ENCODE measurements around the gene CIRBP. TPM values are rescaled to one million over a fixed set of nuclear protein-coding genes. Genes with fewer than 3 reads are reported as not detected.

The CIRBP gene
- total and polyA plus RNA-seq, 2 of the 13 experiments (the other 11 are each of a cell fraction or from before 2014, with no cell fraction given) = 133 to 140 TPM

DNA sequence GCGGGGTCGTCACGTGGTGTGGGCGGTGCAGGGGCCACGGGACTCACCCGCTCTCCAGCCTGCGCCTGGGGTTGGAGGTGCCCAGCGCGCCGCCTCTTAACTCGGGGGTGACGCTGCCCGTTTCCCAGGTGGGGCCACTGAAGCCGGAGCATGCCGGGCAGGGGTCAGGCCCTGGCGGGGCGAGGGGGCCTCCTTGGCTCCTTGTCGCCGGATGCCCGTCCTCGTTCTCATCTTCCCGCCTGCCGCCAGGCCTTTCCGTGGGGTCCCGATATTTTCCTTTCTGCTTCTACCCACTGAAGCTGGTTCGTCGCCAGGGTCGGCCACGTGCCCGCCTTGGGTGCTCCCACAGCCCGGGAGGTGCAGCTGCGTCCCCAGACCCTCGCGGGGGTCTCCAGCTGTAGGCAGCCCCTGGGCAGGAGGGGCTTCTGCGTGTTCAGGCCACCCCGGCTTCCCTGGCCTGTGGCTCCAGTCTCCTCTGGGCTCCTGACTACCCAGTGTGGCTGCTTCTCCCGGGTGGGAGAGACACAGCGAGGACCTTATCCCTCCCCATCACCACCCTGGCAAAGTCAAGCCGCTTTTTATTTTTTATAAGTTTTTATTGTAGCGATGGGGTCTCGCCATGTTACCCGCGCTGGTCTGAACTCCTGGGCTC is 7.0 kb downstream of the CIRBP start (continued):
- TF ChIP-seq, protein P1, sequence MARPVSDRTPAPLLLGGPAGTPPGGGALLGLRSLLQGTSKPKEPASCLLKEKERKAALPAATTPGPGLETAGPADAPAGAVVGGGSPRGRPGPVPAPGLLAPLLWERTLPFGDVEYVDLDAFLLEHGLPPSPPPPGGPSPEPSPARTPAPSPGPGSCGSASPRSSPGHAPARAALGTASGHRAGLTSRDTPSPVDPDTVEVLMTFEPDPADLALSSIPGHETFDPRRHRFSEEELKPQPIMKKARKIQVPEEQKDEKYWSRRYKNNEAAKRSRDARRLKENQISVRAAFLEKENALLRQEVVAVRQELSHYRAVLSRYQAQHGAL (CRISPR knock-in tag; IDR thresholded peaks at IDR 0.05; ENCODE audit: not compliant biosample characterization) = no peak
- TF ChIP-seq HDAC2 (CRISPR knock-in tag; IDR thresholded peaks at IDR 0.05) (peak; percentile 20; the same call in 1 of the 2 replicates), ZNF564 (CRISPR knock-in tag; IDR thresholded peaks at IDR 0.05) (0 out of 2 replicates have a peak, but pooled peaks have one; percentile 38), RFX1 (IDR thresholded peaks at IDR 0.05) (no peak), HHEX (CRISPR knock-in tag; IDR thresholded peaks at IDR 0.05) (no peak), MED13 (CRISPR knock-in tag; IDR thresholded peaks at IDR 0.05) (no peak), ZNF816 (CRISPR knock-in tag; IDR thresholded peaks at IDR 0.05; ENCODE audit: borderline replicate concordance) (0 out of 2 replicates have a peak, but pooled peaks have one; percentile 4), PHF8 (CRISPR knock-in tag; IDR thresholded peaks at IDR 0.05) (peak; percentile 35; the same call in 1 of the 2 replicates), TARDBP (CRISPR knock-in tag; IDR thresholded peaks at IDR 0.05) (0 out of 2 replicates have a peak, but pooled peaks have one; percentile 59), POLR2AphosphoS5 (IDR thresholded peaks at IDR 0.05; ENCODE audit: low read depth, low read length) (peak; percentile 16; the same call in 1 of the 2 replicates), ZNF136 (CRISPR knock-in tag; IDR thresholded peaks at IDR 0.05; ENCODE audit: low read depth) (no peak), ZNF549 (CRISPR knock-in tag; IDR thresholded peaks at IDR 0.05) (no peak), ZSCAN30 (CRISPR knock-in tag; IDR thresholded peaks at IDR 0.05) (no peak), MZF1 (CRISPR knock-in tag; IDR thresholded peaks at IDR 0.05; ENCODE audit: borderline replicate concordance) (no peak), FOXK1 (CRISPR knock-in tag; IDR thresholded peaks at IDR 0.05; ENCODE audit: borderline replicate concordance, low read depth) (0 out of 2 replicates have a peak, but pooled peaks have one; percentile 54), ZNF572 (CRISPR knock-in tag; IDR thresholded peaks at IDR 0.05) (0 out of 2 replicates have a peak, but pooled peaks have one; percentile 9), NR2F6 (IDR thresholded peaks at IDR 0.05) (no peak), NR2F6 (CRISPR knock-in tag; IDR thresholded peaks at IDR 0.05) (peak; percentile 53; the same call in 1 of the 2 replicates), WIZ (CRISPR knock-in tag; IDR thresholded peaks at IDR 0.05) (0 out of 2 replicates have a peak, but pooled peaks have one; percentile 39)
- TF ChIP-seq, protein P2, sequence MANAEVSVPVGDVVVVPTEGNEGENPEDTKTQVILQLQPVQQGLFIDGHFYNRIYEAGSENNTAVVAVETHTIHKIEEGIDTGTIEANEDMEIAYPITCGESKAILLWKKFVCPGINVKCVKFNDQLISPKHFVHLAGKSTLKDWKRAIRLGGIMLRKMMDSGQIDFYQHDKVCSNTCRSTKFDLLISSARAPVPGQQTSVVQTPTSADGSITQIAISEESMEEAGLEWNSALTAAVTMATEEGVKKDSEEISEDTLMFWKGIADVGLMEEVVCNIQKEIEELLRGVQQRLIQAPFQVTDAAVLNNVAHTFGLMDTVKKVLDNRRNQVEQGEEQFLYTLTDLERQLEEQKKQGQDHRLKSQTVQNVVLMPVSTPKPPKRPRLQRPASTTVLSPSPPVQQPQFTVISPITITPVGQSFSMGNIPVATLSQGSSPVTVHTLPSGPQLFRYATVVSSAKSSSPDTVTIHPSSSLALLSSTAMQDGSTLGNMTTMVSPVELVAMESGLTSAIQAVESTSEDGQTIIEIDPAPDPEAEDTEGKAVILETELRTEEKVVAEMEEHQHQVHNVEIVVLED (CRISPR knock-in tag; IDR thresholded peaks at IDR 0.05; ENCODE audit: borderline replicate concordance) = peak; percentile 52
- TF ChIP-seq, protein P3, sequence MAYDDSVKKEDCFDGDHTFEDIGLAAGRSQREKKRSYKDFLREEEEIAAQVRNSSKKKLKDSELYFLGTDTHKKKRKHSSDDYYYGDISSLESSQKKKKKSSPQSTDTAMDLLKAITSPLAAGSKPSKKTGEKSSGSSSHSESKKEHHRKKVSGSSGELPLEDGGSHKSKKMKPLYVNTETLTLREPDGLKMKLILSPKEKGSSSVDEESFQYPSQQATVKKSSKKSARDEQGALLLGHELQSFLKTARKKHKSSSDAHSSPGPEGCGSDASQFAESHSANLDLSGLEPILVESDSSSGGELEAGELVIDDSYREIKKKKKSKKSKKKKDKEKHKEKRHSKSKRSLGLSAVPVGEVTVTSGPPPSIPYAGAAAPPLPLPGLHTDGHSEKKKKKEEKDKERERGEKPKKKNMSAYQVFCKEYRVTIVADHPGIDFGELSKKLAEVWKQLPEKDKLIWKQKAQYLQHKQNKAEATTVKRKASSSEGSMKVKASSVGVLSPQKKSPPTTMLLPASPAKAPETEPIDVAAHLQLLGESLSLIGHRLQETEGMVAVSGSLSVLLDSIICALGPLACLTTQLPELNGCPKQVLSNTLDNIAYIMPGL (CRISPR knock-in tag; IDR thresholded peaks at IDR 0.05; ENCODE audit: borderline replicate concordance in 1 of 2, low read depth in 1 of 2) = 0 out of 4 replicates have a peak, but pooled peaks of 1 of the 2 experiments have one; percentile 29
- TF ChIP-seq, protein P4, sequence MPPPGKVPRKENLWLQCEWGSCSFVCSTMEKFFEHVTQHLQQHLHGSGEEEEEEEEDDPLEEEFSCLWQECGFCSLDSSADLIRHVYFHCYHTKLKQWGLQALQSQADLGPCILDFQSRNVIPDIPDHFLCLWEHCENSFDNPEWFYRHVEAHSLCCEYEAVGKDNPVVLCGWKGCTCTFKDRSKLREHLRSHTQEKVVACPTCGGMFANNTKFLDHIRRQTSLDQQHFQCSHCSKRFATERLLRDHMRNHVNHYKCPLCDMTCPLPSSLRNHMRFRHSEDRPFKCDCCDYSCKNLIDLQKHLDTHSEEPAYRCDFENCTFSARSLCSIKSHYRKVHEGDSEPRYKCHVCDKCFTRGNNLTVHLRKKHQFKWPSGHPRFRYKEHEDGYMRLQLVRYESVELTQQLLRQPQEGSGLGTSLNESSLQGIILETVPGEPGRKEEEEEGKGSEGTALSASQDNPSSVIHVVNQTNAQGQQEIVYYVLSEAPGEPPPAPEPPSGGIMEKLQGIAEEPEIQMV (CRISPR knock-in tag; IDR thresholded peaks at IDR 0.05; ENCODE audit: low read depth) = no peak
- TF ChIP-seq, protein P5, sequence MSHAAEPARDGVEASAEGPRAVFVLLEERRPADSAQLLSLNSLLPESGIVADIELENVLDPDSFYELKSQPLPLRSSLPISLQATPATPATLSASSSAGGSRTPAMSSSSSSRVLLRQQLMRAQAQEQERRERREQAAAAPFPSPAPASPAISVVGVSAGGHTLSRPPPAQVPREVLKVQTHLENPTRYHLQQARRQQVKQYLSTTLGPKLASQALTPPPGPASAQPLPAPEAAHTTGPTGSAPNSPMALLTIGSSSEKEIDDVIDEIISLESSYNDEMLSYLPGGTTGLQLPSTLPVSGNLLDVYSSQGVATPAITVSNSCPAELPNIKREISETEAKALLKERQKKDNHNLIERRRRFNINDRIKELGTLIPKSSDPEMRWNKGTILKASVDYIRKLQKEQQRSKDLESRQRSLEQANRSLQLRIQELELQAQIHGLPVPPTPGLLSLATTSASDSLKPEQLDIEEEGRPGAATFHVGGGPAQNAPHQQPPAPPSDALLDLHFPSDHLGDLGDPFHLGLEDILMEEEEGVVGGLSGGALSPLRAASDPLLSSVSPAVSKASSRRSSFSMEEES (CRISPR knock-in tag; IDR thresholded peaks at IDR 0.05) = 0 out of 2 replicates have a peak, but pooled peaks have one; percentile 4

Data from HepG2 (cell line).